Left lobe of liver (tissue), 2 donors: ENCODE results near the gene FHDC1. TPM values are rescaled to one million over a fixed set of nuclear protein-coding genes. Genes with fewer than 3 reads are reported as not detected.

ENCODE experiments used
- ATAC-seq: fragments of 200-7000 bp; cut with Tn5 transposase; one replicate; pipeline ENCODE4 v1.9.1; 2020; ENCODE audit warnings: mild to moderate bottlenecking, moderate library complexity
- DNase-seq: peaks from one replicate; pipeline ENCODE4 v3.0.0-alpha.2; 2020; ENCODE audit warnings: low spot score
- total RNA-seq: library from RNA; stranded (reverse); gene quantifications from one replicate; pipeline ENCODE4 v1.2.1, GENCODE V29; 2021
- donor health status: DM: no; HTN: no; CAD: no; lungs with moderate emphysema.
- donor health status: DM: no; HTN: yes; CAD: no.

Gene FHDC1
- total RNA-seq, 1 donor from 2014 or later, result 0.28 TPM

DNA sequence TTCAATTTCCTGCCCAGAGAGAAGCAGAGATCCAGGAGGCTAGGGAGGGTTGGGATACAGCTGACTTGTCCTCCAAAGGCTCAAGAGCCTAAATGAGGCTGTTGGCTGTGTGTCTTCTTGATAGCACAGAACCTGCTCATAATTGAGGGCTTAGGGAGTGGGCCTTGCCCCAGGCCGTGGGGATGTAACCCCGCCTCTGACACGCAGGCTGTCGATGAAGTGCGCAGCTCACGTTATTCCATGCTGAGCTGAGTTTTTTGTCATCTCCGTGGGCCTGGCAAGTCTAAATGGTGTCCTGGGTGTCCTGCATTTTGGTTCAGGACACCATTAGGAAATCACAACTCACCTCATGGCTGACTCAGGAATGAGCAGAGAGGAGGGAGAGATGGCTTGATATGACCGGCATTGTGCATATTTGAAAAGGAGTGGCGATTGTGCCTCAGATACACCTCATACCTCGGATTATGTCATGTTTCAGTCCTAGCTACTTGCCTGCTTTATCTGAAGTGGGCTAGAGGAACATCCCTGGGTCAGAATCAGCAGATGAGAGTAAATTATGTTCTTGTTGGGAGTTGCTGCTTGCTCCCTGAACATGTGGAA lies 43.7 kb downstream of the FHDC1 start:
- DNase-seq, result no peak
- no peak for ATAC-seq

GRCh38 chr4:152981278-152981677 lies 45.2 kb downstream of the FHDC1 start:
- ATAC-seq (no peak), DNase-seq (no peak)

GRCh38 chr4:152981842-152982241 lies 45.7 kb downstream of the FHDC1 start:
- no peak for DNase-seq
- no peak for ATAC-seq

GRCh38 chr4:152983221-152983620 lies 47.1 kb downstream of the FHDC1 start:
- DNase-seq (no peak), ATAC-seq (no peak)

DNA sequence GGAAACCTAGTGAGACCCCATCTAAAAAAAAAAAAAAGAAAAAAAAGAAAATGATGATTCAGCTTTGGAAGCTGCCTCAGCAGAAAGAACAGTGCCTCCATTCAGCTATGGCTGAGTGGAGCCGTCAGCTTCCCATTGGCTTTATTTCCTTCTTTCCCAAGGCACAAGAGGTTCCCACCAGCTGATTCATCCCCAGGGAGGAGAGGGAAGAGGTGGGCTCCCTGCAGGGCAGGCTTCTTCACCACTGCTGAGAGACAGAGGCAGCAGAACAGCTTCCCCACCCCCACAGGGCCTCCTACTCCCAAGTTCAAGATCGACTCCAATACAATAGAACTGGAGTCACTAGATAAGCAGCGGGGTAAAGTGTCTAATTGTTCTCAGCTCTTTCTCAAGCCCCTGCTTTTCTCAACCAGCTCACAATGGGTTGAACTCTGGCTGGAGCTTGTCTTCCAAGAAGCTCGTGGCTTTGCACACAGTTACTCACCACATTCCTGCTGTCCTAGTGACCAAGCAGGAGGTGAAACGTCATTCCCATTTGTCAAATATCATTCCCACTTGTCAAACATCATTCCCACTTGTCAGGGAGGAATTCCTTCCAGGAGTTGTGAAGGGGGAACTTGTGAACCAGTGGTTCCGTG lies 47.8 kb downstream of the FHDC1 start:
- no peak for DNase-seq
- no peak for ATAC-seq

DNA sequence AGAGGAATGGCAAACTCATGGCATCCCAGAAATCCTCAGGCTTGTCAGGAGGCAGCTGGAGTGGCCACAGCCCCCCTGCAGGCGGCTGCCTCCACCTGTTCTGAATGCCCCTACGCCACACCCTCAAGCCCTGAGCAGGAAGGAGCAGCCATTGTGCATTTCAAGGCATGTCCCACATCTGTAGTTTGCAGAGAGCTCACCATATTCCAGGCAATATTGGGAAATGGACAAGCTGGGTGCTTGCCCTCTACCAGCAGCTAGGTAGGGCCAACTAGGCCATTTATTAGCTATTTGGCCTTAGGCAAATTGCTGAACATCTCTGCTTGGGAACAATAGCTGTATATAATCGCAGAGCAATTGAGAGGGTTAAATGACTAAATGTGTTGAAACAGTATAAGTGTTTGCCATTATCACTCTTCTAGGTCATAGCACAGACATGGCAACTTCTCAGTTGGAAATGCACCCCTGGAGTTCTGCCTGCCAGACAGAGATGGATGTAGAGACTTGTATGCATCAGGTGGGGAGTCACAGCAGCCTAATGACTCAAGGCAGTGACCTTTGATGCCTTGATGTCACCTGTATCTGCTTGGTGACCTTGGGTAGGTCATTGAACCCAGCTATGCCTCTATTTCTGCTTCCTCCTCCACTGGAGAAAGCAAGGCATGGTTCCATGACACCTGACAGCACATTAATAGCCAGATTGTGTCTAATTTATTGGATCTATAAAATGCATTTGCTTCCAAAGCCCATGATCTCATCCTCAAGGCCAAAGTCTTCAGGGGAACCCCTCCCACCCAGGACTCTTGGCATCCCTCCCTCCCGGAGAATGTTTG lies 52.8 kb downstream of the FHDC1 start:
- ATAC-seq (no peak), DNase-seq (no peak)

DNA sequence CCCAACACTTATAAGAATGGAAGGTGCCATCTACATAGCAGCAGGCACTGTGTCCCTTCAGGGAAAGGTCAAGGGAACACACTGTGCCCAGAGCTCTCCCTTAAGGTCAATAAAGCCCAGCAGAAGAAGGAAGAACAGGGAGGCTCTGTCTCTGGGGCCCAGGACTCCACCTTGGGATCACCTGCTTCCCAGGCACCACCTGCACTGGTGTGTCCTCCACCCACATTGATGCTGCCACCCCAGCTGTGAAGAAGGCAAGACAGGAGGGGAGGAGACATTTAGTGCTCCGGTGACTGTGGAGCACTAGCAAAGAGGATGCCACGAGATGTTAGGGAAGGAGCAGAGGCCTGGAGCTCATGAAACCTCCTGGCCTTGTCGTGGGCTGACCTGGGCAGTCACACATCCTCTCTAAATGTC lies 53.4 kb downstream of the FHDC1 start:
- ATAC-seq, result no peak
- DNase-seq, result no peak

DNA sequence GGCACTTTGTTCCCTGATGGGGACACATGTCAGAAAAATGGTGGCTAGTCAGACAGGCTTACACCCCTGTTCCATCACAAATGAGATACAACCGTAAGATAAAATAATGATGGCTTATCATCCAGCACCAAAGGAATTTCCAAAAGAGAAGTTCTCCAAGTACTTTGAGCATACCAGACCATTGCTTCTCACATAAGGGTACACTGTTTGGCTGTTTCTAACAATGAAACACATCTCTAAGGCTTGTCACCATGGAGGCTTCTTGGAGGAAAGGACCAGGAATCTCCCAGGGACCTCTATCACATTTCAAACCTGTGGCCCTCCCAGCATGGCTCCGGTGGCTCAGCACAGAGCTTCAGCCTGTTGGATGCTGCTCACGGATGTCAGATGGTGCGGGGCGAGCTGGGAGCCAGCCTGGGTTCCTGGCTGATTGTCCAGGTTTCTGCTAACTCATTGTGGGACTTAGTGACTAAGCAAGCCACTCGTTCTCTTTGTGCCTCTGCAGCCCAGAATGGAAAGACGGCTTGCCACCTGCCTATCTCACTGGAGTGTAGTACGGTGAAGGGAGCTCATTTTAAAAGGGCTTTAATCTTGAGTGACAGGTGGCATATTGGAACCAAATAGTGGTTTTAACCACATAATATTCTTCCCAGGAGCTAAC lies 54.5 kb downstream of the FHDC1 start:
- ATAC-seq (no peak), DNase-seq (no peak)

DNA sequence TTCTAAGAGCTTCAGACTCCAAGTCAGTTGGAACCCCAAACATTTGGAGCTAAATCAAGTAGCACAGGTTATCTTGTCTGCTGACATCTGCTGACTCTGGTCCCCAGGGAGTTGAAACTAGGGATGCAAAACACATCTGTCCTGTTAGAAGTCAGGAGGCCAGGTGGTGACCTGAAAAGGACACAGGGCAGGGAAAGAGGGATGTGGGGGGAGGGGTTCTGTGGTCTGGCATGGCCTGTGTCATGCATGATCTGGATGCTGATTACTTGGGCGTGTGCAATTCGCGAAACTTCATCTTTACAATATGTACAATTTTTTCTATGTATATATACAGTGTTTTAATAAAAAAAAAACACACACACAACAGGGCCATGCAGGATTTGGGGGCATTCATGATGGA lies 55.3 kb downstream of the FHDC1 start:
- DNase-seq, result no peak
- ATAC-seq, result no peak

DNA sequence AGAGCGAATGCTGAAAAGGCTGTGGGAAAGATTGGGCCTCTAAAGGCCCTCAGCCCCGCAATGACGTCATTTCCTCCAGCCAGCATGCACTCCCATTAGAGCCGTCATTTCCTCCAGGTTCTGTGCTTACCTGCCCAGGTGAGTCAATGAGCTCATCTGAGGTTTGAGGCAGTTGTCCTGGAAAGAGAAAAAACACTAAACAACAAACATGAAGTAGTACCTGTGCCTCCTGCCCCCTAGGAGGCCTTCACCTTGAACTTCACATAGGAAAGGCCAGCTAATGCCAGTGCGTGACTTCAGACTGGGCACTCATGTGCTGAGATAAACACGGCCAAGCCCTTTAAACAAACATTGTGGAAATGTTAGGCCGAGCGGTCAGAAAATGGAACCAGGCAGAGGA lies 55.9 kb downstream of the FHDC1 start:
- ATAC-seq, result peak; percentile 44
- no peak for DNase-seq

GRCh38 chr4:152992466-152992865 lies 56.3 kb downstream of the FHDC1 start:
- ATAC-seq (no peak), DNase-seq (no peak)

- ATAC-seq, result no peak
- no peak for DNase-seq
Measured at GRCh38 chr4:152994038-152994437, 57.9 kb downstream of the FHDC1 start.

DNA sequence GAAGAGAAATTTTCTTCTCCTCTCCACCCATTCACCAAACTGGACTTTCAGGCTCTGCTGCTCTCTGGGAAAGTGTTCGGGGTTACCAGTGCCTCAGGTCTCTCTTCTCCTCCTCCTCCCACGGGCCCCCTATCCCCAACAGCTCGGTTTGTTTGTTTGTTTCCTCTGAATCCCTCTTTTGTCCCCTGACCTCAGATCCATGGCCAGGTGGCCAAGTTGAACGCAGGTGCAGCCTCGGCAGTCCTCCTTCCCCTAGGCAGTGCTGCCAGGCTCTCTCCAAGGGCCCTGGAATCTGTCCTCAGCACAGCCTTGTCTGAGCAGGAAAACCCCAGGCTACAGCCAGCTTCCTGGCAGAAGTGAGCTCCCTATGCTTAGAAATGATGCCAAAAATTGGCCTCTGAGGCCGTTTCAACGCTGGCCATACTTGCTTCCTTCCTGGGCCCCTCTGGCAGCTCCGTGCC lies 60.0 kb downstream of the FHDC1 start:
- no peak for DNase-seq
- no peak for ATAC-seq

DNA sequence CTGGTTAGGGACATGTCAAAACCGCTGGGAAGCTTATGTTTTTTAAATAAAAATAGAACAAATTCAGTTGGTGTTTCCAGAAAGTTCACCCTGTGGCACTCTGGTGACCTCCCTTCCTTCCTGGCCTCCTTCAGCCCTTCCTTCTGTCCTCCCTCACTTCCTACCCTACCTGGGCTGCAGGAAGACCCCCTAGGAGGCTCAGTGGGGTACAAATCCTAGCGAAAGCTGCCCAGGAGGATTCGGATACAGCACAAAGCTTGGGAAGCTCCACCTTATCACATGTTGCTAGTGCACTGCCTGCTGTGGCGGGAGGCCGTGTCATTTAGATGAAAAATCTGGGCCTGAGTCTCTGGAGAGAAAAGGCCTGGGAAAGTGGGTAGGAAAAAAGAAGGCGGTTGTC lies 60.5 kb downstream of the FHDC1 start:
- DNase-seq (no peak), ATAC-seq (no peak)

- DNase-seq, result no peak
- no peak for ATAC-seq
Measured at GRCh38 chr4:152997288-152997687, 61.2 kb downstream of the FHDC1 start.

- ATAC-seq (no peak), DNase-seq (no peak)
Measured at GRCh38 chr4:152997771-152998487, 61.8 kb downstream of the FHDC1 start.

DNA sequence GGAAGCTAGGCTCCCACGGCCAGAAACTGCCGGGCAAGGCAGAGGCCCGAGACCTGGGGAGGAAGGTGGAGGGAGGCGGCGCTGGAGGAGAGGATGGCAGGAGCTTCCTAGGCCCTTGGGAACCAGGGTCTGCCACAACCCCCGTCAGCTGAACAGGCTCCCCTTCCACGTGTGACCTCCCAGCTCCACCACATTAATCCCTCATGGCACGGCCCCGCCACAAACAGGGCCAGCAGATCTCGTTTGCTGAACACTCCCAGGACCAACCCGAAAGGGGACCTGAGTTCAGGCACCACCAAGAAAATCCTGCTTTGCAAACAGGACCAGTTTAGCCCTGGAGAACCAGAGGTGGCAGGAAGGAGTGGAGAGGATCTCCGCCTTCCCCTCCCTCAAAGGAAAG lies 62.7 kb downstream of the FHDC1 start:
- no peak for ATAC-seq

DNA sequence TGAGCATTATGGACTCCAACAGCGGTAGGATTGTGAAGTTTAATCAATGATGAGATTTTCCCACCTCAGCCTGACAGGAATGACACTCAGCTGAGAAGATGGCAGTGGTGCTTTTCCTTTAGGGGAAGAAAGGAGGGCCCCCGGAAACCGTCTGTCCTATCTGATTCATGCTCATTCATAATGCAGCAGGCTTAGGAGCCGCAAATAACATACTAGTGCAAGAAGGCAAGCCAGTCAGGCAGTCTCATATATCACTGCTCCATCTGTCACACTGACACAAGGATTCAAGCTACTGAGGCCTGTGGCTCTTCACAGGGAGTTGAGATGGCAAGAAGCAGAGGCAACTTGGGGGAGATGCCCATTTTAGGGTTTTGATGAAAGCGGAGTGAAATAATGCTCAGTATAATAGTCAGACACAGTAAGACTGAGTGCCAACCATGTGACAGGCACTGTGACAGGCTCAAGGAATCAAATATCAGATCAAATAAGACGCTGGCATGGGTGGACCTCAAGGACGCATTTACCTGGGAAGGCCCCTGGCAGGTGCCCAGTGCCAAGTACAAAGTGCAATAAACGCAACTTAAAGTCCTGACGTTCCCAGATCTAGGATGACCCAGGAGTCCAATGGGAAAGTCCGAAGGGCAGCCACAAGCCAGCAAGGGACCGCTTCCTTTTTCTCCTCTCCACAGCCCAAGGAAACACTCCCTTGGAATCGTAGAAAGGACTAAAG lies 63.4 kb downstream of the FHDC1 start:
- ATAC-seq (no peak), DNase-seq (no peak)

More for the DNA sequence above, 62.7 kb downstream of the FHDC1 start:
- no peak for DNase-seq

DNA sequence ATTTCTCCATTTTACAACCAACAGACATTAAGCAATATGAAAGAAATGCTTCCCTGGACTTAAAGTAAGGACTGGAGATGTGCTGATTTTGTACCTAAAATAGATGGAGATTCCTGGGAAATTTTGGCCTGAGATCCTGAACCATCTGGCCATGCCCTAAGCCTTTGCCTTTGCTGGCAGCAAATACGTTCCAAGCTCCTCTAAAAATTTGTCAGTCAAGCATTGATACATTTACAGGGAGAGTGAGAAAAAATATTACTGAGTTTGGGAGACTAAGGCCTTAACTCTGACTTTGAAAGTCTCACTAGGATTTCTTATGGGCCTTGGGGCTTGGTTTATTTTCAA lies 63.9 kb downstream of the FHDC1 start:
- ATAC-seq (no peak), DNase-seq (no peak)

DNA sequence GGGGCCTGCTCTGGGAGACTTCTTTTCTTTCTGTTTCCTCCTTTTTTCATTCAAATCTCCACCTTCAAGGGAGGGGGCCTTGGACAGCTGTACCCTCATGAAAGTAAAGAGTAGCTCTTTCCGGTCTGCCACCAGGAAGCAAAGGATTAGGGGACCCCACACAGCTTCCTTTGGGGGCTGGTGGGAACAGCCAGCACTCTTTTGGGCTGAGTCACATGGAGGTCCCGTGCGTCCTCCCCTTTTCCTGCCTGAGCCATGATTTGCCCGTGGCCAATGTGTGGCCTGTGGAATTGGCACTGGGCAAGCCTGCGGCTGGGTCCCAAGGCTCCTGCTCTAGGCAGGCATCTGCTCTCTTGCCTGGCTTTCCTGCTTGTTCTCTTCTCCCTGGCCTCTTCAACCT lies 65.5 kb downstream of the FHDC1 start:
- no peak for DNase-seq
- no peak for ATAC-seq
